Measurements from ENCODE around the gene MELTF.

MELTF gene

GRCh38 chr3:196990601-196991007 lies 39.0 kb downstream of the MELTF start:
- no peak for TF ChIP-seq REST (IDR thresholded peaks at IDR 0.05; ENCODE audit: insufficient read depth in 1 of 2, low read depth in 2 of 2, low read length in 2 of 2)
- TF ChIP-seq TAF1 (IDR thresholded peaks at IDR 0.05; ENCODE audit: borderline replicate concordance, insufficient read depth, low read length), result no peak
- TF ChIP-seq SIN3A (IDR thresholded peaks at IDR 0.05; ENCODE audit: borderline replicate concordance, insufficient read depth, low read length), result no peak
- no peak for TF ChIP-seq POLR2AphosphoS5 (IDR thresholded peaks at IDR 0.05; ENCODE audit: low read depth, low read length)
- no peak for TF ChIP-seq FOXP2 (optimal IDR thresholded peaks at IDR 0.05; ENCODE audit: borderline replicate concordance, extremely low read depth, extremely low read length, insufficient read depth)

GRCh38 chr3:196989721-196990262 lies 39.8 kb downstream of the MELTF start:
- no peak for TF ChIP-seq POLR2AphosphoS5 (IDR thresholded peaks at IDR 0.05; ENCODE audit: low read depth, low read length)
- TF ChIP-seq FOXP2 (optimal IDR thresholded peaks at IDR 0.05; ENCODE audit: borderline replicate concordance, extremely low read depth, extremely low read length, insufficient read depth), result no peak
- TF ChIP-seq REST (IDR thresholded peaks at IDR 0.05; ENCODE audit: insufficient read depth in 1 of 2, low read depth in 2 of 2, low read length in 2 of 2), result no peak
- TF ChIP-seq SIN3A (IDR thresholded peaks at IDR 0.05; ENCODE audit: borderline replicate concordance, insufficient read depth, low read length), result no peak
- TF ChIP-seq TAF1 (IDR thresholded peaks at IDR 0.05; ENCODE audit: borderline replicate concordance, insufficient read depth, low read length), result no peak

- TF ChIP-seq REST (IDR thresholded peaks at IDR 0.05; ENCODE audit: insufficient read depth in 1 of 2, low read depth in 2 of 2, low read length in 2 of 2), result no peak
- no peak for TF ChIP-seq POLR2AphosphoS5 (IDR thresholded peaks at IDR 0.05; ENCODE audit: low read depth, low read length)
- no peak for TF ChIP-seq SIN3A (IDR thresholded peaks at IDR 0.05; ENCODE audit: borderline replicate concordance, insufficient read depth, low read length)
- no peak for TF ChIP-seq FOXP2 (optimal IDR thresholded peaks at IDR 0.05; ENCODE audit: borderline replicate concordance, extremely low read depth, extremely low read length, insufficient read depth)
- TF ChIP-seq TAF1 (IDR thresholded peaks at IDR 0.05; ENCODE audit: borderline replicate concordance, insufficient read depth, low read length), result no peak
These were observed 41.2 kb downstream of the MELTF start for GRCh38 chr3:196988241-196989029.

- TF ChIP-seq FOXP2 (optimal IDR thresholded peaks at IDR 0.05; ENCODE audit: borderline replicate concordance, extremely low read depth, extremely low read length, insufficient read depth) (no peak), TAF1 (IDR thresholded peaks at IDR 0.05; ENCODE audit: borderline replicate concordance, insufficient read depth, low read length) (no peak), POLR2AphosphoS5 (IDR thresholded peaks at IDR 0.05; ENCODE audit: low read depth, low read length) (no peak), SIN3A (IDR thresholded peaks at IDR 0.05; ENCODE audit: borderline replicate concordance, insufficient read depth, low read length) (no peak), REST (IDR thresholded peaks at IDR 0.05; ENCODE audit: insufficient read depth in 1 of 2, low read depth in 2 of 2, low read length in 2 of 2) (no peak)
These were observed 42.6 kb downstream of the MELTF start for GRCh38 chr3:196987022-196987421.
